ENCODE data around the gene SFXN3.

DNA sequence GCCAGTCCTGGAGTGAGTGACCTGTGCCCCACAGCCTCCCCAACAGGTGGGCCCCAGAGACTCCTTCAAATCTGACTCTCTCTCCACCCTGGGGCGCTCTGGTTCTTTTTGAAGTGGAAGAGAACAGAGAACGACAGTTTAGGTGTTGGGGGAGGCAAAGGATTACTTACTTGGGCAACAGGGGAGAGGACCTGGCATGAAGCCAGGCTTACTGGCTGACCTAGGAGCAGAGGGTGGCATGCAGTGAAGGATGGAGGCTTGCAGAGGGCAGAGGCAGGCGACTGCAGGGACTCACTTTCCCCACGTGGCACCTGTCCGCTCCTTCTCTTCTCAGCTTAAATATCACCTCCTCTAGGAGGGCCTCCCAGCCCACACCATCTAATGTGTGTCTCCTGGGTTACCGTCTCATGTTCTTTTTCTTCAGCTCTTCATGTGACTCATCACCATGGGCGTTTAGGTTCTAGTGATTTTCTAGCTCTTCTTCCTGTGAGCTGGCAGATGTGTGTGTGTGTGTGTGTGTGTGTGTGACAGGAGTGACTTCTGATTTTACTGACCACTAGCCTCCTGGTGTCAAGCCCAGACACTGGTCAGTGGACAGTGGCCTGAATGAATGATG is 16.0 kb upstream of the SFXN3 start:
- TF ChIP-seq, protein P1, sequence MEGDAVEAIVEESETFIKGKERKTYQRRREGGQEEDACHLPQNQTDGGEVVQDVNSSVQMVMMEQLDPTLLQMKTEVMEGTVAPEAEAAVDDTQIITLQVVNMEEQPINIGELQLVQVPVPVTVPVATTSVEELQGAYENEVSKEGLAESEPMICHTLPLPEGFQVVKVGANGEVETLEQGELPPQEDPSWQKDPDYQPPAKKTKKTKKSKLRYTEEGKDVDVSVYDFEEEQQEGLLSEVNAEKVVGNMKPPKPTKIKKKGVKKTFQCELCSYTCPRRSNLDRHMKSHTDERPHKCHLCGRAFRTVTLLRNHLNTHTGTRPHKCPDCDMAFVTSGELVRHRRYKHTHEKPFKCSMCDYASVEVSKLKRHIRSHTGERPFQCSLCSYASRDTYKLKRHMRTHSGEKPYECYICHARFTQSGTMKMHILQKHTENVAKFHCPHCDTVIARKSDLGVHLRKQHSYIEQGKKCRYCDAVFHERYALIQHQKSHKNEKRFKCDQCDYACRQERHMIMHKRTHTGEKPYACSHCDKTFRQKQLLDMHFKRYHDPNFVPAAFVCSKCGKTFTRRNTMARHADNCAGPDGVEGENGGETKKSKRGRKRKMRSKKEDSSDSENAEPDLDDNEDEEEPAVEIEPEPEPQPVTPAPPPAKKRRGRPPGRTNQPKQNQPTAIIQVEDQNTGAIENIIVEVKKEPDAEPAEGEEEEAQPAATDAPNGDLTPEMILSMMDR (IDR thresholded peaks at IDR 0.05): no peak
- no peak for TF ChIP-seq EZH2phosphoT487 (IDR thresholded peaks at IDR 0.05)
